Upper lobe of right lung (tissue), 1 donor: ENCODE data around the gene DMD. TPM values are rescaled to one million over a fixed set of nuclear protein-coding genes. Genes with fewer than 3 reads are reported as not detected.

Experiments
- ATAC-seq: fragments of 200-7000 bp; cut with Tn5 transposase; one replicate; pipeline ENCODE4 v1.9.1; 2020; ENCODE audit warnings: mild to moderate bottlenecking, moderate library complexity
- DNase-seq: peaks from one replicate; pipeline ENCODE4 v3.0.0-alpha.2; 2020
- H3K27ac ChIP-seq: fragments of 200-600 bp; one replicate; pipeline ENCODE4 v1.8.0; 2022
- H3K27me3 ChIP-seq: fragments of 200-600 bp; one replicate; pipeline ENCODE4 v1.8.0; 2022; ENCODE audit warnings: mild to moderate bottlenecking
- H3K36me3 ChIP-seq: fragments of 200-600 bp; one replicate; pipeline ENCODE4 v1.8.0; 2022
- H3K4me1 ChIP-seq: fragments of 200-600 bp; one replicate; pipeline ENCODE4 v1.8.0; 2022
- H3K4me3 ChIP-seq: fragments of 200-600 bp; one replicate; pipeline ENCODE4 v1.8.0; 2022; ENCODE audit warnings: mild to moderate bottlenecking
- H3K9me3 ChIP-seq: fragments of 200-600 bp; one replicate; pipeline ENCODE4 v1.8.0; 2022
- intact Hi-C: fragments of 100-400 bp; cut with DNase I; formaldehyde crosslinking; loops from one replicate; pipeline ENCODE4 v1.11.0; 2022
- total RNA-seq: library from RNA; stranded (reverse); fragmentation: NEBNext Ultra II Directional; extraction: Animal tissue kit (Norgen Biotek cat#: 25700); gene quantifications from one replicate; pipeline ENCODE4 v1.2.1, GENCODE V29; 2021
- TF ChIP-seq, protein P1 (sequence below): fragments of 200-600 bp; IDR thresholded peaks from one replicate; pipeline ENCODE4 v1.8.0; 2022; ENCODE audit warnings: antibody characterized with exemption
- donor health status: DM: no; HTN: yes; CAD: no; lungs with severe emphysema.

DMD gene
- total RNA-seq, 1 donor from 2014 or later: 24.7 TPM

DNA sequence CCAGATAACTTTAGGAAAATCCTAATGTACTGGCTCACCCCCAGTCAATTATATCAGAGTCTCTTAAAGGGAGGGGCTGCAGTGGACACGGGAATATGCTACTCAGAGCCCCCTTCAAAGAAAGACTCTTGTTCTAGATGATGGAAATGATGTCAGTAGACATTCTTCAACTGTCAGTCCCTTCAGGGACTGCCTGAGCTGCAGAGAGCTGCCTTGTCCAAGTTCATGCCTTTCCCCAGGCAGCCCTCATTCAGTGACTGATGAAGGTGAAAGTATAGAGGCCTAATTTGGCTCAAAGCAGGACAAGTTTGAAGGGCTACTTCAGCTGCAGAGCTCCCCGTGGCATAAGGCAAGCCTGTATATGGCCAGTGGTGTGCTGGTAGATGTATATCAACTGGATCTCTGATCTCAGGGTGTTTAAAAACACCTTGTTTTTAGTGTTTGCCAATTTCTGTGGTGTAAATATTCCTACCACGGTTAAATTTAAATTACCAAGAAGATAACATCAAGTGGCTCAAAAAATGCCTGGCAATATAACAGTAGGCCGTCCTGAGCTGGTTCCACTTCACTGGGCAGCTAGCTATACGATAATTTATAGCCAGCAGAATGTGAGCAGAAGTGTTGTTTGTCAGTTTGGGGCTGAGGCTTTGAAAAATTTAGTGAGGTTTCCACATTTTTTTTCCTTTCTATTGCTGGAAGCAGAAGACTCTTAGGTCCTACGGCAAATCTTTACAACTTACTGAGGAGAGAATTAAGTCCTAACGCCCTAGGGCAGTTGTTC, 1390.7 kb downstream of the DMD start:
- no peak for ATAC-seq
- intact Hi-C loops: no loop called here
- TF ChIP-seq, protein P1, sequence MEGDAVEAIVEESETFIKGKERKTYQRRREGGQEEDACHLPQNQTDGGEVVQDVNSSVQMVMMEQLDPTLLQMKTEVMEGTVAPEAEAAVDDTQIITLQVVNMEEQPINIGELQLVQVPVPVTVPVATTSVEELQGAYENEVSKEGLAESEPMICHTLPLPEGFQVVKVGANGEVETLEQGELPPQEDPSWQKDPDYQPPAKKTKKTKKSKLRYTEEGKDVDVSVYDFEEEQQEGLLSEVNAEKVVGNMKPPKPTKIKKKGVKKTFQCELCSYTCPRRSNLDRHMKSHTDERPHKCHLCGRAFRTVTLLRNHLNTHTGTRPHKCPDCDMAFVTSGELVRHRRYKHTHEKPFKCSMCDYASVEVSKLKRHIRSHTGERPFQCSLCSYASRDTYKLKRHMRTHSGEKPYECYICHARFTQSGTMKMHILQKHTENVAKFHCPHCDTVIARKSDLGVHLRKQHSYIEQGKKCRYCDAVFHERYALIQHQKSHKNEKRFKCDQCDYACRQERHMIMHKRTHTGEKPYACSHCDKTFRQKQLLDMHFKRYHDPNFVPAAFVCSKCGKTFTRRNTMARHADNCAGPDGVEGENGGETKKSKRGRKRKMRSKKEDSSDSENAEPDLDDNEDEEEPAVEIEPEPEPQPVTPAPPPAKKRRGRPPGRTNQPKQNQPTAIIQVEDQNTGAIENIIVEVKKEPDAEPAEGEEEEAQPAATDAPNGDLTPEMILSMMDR: no peak
- no peak for DNase-seq
- Histone ChIP-seq H3K36me3 (no peaks in the 10 kb centered on the region), H3K27ac (no peak overlapping the region), H3K9me3 (no peaks in the 10 kb centered on the region), H3K4me1 (no peaks in the 10 kb centered on the region), H3K27me3 (no peaks in the 10 kb centered on the region), H3K4me3 (no peak overlapping the region)

DNA sequence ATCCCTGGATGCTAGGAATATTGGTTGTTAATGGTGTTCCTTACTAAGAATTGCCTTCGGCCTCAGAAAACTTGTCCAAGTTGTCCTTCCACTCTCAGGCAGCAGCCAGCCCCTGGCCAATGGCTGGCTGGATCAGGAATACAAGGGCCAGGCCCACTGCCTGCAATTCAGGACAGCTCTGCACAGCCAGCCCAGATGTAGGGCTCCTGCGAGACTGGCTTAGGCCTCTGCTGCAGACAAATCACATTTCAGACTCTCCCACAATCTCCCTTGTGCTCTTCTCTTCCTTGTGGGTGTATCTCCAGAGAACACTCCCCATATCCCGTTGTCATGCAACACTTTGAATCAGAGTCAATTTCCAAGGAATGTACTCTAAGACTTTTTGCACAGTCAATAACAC, 1391.9 kb downstream of the DMD start:
- H3K36me3 ChIP-seq: no peaks in the 10 kb centered on the region
- ATAC-seq (no peak), DNase-seq (no peak)
- intact Hi-C loops: no loop called here
- H3K4me1 ChIP-seq: no peaks in the 10 kb centered on the region
- no peaks in the 10 kb centered on the region for H3K9me3 ChIP-seq
- no peak overlapping the region for H3K27ac ChIP-seq
- TF ChIP-seq, protein P1: no peak
- H3K4me3 ChIP-seq: no peak overlapping the region
- H3K27me3 ChIP-seq: no peaks in the 10 kb centered on the region

DNA sequence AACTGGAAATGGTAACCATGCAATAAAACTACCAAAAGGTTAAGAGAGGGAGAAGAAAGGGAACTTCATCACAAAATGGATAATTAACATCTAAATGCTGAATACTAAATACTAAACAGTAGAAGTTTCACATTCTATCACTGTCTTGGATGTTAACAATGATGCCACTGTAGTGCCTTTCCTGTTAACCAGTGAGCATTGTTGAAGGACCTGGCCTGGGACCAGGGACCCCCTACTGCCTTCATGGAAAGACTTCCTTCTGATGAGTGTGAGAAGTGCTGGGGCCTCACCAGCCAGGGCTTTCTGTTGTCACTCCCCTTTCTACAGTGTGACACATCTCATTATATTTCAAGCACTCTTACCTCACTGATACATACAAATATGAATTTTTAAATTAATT, 1400.2 kb downstream of the DMD start:
- TF ChIP-seq, protein P1: no peak
- ATAC-seq: no peak
- Histone ChIP-seq H3K27me3 (no peaks in the 10 kb centered on the region), H3K4me1 (no peaks in the 10 kb centered on the region), H3K27ac (no peak overlapping the region), H3K9me3 (no peaks in the 10 kb centered on the region), H3K4me3 (no peak overlapping the region), H3K36me3 (no peaks in the 10 kb centered on the region)
- no peak for DNase-seq
- intact Hi-C loops: no loop called here

DNA sequence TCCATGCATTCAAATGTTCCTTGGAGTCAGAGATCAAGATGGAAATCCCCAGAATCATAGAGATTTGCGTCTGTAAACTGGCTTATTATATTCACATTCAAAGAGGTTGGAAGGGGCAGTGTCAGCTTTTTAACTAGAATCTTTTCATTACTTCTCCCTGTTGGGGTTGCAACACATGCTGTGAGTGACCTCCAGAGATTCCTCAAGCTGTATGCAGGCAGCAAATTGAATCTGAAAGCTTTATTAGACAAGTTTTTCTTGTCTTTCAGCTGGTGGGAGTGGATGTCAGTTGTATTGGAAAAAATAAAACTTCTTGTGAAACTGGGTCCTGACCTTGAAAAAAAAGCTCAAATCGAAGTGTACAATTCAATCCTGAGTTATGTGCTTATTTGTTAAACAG, 1403.0 kb downstream of the DMD start:
- DNase-seq (no peak), ATAC-seq (no peak)
- intact Hi-C loops: no loop called here
- Histone ChIP-seq H3K27ac (no peak overlapping the region), H3K27me3 (no peaks in the 10 kb centered on the region), H3K36me3 (no peaks in the 10 kb centered on the region), H3K9me3 (no peaks in the 10 kb centered on the region), H3K4me1 (no peaks in the 10 kb centered on the region), H3K4me3 (no peak overlapping the region)
- TF ChIP-seq, protein P1: no peak

DNA sequence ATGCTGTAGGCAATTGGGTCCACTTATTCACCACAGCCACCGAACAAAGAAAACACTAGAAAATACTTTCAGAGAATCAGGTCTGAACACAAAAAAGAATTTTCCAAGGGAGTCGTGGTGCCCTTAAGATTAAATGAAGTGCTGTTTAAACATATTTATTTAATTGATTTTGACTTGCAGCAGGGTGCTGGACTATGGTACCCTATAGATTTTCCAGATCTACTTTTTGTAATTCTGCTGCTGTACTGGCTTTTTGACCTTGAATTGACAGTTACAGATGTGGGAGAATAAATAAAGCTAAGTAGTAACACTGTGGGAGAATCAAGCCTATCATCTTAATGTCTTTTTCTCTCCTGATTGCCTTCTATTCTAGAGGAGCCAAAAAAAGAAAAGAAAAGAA, 1404.2 kb downstream of the DMD start:
- TF ChIP-seq, protein P1: no peak
- H3K4me3 ChIP-seq: no peak overlapping the region
- H3K4me1 ChIP-seq: no peaks in the 10 kb centered on the region
- H3K36me3 ChIP-seq: no peaks in the 10 kb centered on the region
- no peak overlapping the region for H3K27ac ChIP-seq
- H3K9me3 ChIP-seq: no peaks in the 10 kb centered on the region
- DNase-seq (no peak), ATAC-seq (no peak)
- intact Hi-C loops: no loop called here
- no peaks in the 10 kb centered on the region for H3K27me3 ChIP-seq

DNA sequence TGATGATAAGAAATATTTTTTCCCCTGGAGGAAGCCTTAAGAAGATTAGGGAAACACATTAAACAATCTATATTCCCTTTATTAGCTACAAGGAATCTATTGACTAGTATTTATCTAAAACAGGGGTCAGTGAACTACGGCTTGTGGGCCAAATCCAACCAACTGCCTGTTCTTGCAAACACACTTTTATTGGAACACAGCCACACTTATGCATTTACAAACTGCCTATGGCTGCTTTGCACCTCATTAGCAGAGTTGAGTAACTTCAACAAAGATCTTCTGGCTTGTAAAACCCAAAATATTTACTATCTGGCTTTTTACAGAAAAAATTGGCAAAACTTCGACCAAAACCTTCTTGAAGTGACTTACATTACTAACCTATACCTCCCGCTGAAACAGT, 1405.6 kb downstream of the DMD start:
- intact Hi-C loops: no loop called here
- ATAC-seq: no peak
- DNase-seq: no peak
- Histone ChIP-seq H3K9me3 (no peaks in the 10 kb centered on the region), H3K4me1 (no peaks in the 10 kb centered on the region), H3K4me3 (no peak overlapping the region), H3K27ac (no peak overlapping the region), H3K36me3 (no peaks in the 10 kb centered on the region), H3K27me3 (no peaks in the 10 kb centered on the region)
- TF ChIP-seq, protein P1: no peak
